T-cell (primary cell): ENCODE measurements around the gene SPINT2. TPM values are rescaled to one million over a fixed set of nuclear protein-coding genes. Genes with fewer than 3 reads are reported as not detected.
A peak's percentile ranks its signal among the peaks of the same experiment; 100 is the strongest.
"Not testable (repeated sequence)": the region's sequence is repeated elsewhere in the genome, so short reads cannot be mapped to it uniquely, and the experiment has no call there.

ENCODE experiments used
- ATAC-seq, 4 experiments: fragments of 200-7000 bp in 3 of 4; fragments of 150-1000 bp in 1 of 4; cut with Tn5 transposase; replicated peaks in 1 of 4; 1 replicate in 3 of 4; 2 replicates in 1 of 4; pipeline ENCODE4 v1.10.0; 2021; ENCODE audit warnings: moderate library complexity in 3 of 4, mild to moderate bottlenecking in 2 of 4, moderate number of reproducible peaks in 1 of 4
- CTCF ChIA-PET, 2 donors: fragments of 300-600 bp; sonication (Branson Sonifier 250); formaldehyde crosslinking; loops; one replicate each; lab custom pipeline; 2022; ENCODE audit warnings: antibody characterized with exemption in 2 of 2; lab: Charles Lee
- POLR2A ChIA-PET, 2 donors: fragments of 300-600 bp; sonication (Branson Sonifier 250); formaldehyde crosslinking; loops; one replicate each; lab custom pipeline; 2022; ENCODE audit warnings: antibody characterized with exemption in 2 of 2; lab: Charles Lee
- DNase-seq, 35 experiments: peaks; one replicate each; pipeline versions ENCODE4 v3.0.0 to v3.0.0-alpha.2; 2013 to 2023
- H3K27ac ChIP-seq: one replicate; pipeline ENCODE4 v1.5.1; 2013; ENCODE audit warnings: low read length
- H3K27me3 ChIP-seq, 2 experiments: replicated peaks in 1 of 2; 1 replicate in 1 of 2; 2 replicates in 1 of 2; pipeline versions ENCODE4 v1.6.1 to v1.7.0; 2013; ENCODE audit warnings: low read length in 1 of 2, mixed read lengths in 1 of 2; ENCODE audit not compliant: control insufficient read depth in 2 of 2, insufficient read depth in 2 of 2; ENCODE audit errors: extremely low read depth in 1 of 2
- H3K36me3 ChIP-seq, 2 donors: 1 replicate in 1 of 2; 2 replicates in 1 of 2; pipeline versions ENCODE4 v1.6.1 to v1.7.0; 2013; ENCODE audit warnings: low read length in 1 of 2; ENCODE audit not compliant: control insufficient read depth in 2 of 2, insufficient read depth in 1 of 2; ENCODE audit errors: extremely low read depth in 1 of 2
- H3K4me1 ChIP-seq, 2 experiments: 1 replicate in 1 of 2; 2 replicates in 1 of 2; pipeline versions ENCODE4 v1.6.1 to v1.7.0; 2013; ENCODE audit warnings: low read length in 2 of 2, mixed read lengths in 1 of 2; ENCODE audit not compliant: insufficient read depth in 2 of 2, control insufficient read depth in 1 of 2; ENCODE audit errors: extremely low read depth in 1 of 2
- H3K4me3 ChIP-seq, 2 donors: 1 replicate in 1 of 2; 2 replicates in 1 of 2; pipeline versions ENCODE4 v1.5.1 to v1.7.0; 2013; ENCODE audit warnings: mild to moderate bottlenecking in 2 of 2, low read length in 1 of 2, moderate library complexity in 1 of 2; ENCODE audit not compliant: control insufficient read depth in 1 of 2; ENCODE audit errors: extremely low read depth in 1 of 2
- H3K9me3 ChIP-seq: 2 replicates; pipeline ENCODE4 v1.7.0; 2013
- H3K27ac Mint-ChIP-seq, 2 donors: one replicate each; pipeline ENCODE4 v1.8.0; 2020 to 2021; ENCODE audit warnings: mild to moderate bottlenecking in 2 of 2, mixed read lengths in 2 of 2
- H3K27me3 Mint-ChIP-seq, 2 donors: one replicate each; pipeline ENCODE4 v1.8.0; 2021 to 2022; ENCODE audit warnings: mixed read lengths in 2 of 2
- H3K36me3 Mint-ChIP-seq: one replicate; pipeline ENCODE4 v1.8.0; 2021; ENCODE audit warnings: mixed read lengths
- H3K4me1 Mint-ChIP-seq, 3 donors: one replicate each; pipeline ENCODE4 v1.8.0; 2020 to 2022; ENCODE audit warnings: mixed read lengths in 3 of 3, mild to moderate bottlenecking in 1 of 3
- H3K4me3 Mint-ChIP-seq, 3 donors: one replicate each; pipeline ENCODE4 v1.8.0; 2020 to 2022; ENCODE audit warnings: mild to moderate bottlenecking in 3 of 3, mixed read lengths in 3 of 3, moderate library complexity in 3 of 3
- H3K9me3 Mint-ChIP-seq, 3 donors: one replicate each; pipeline ENCODE4 v1.8.0; 2020 to 2022; ENCODE audit warnings: mixed read lengths in 3 of 3
- WGBS: methylation state at CpG from one replicate; pipeline ENCODE4 v1.1.5; 2013; ENCODE audit warnings: missing lambda C conversion rate; ENCODE audit not compliant: insufficient coverage; 5-methylcytosine and 5-hydroxymethylcytosine counted together
- total RNA-seq, 35 experiments: library from RNA in 6 of 35; stranded (reverse) in 6 of 35; fragments of 120-200 nt in 1 of 35; gene quantifications; one replicate each; pipeline versions ENCODE4 v1.2.1 to v1.2.4 and lab custom pipeline; 2013 to 2026

Gene SPINT2
- total RNA-seq, 5 donors from 2014 or later (not counting 1 experiment from before 2014, with no cell fraction given) = 30.3 to 48.5 (median 37.9) TPM

DNA sequence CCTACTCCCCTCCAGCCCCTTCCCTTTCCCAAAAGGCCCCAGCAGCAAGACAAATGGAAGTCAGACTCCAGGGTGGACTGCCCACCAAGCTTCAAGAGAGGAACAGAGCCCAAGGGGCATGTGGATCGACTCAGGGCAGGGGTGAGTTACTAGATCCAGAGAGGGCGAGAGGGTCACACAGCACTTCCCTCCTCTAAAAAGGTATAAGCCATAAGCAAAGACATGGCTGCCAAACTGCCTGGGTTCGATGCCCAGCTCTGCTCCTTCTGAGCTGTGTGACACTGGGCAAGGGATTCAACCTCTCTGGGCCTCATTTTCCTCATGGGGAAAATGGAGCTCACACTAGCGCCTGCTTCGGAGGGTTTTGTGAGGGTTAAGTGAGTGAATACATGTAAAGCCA, 12.0 kb upstream of the SPINT2 start:
- peaks cover 0 to 10% (median 2%) of the 10 kb centered on the region in 3 donors for H3K4me1 Mint-ChIP-seq
- ChIA-PET POLR2A (no interaction called here), CTCF (interaction anchor here in 1 of 2 donors (0.8 kb wide), 1 partner anchor 8 kb away, joined by 3 read pairs; no protein-coding TSS in a partner anchor)
- Histone ChIP-seq H3K27ac (no peak overlapping the region), H3K27me3 (peaks cover 0 to 46% of the 10 kb centered on the region in 2 experiments), H3K9me3 (no peaks in the 10 kb centered on the region), H3K4me3 (no peak overlapping the region), H3K36me3 (no peaks in the 10 kb centered on the region), H3K4me1 (peaks cover 0 to 5% of the 10 kb centered on the region in 2 experiments)
- no peak overlapping the region for H3K27ac Mint-ChIP-seq
- 91% methylated on average over 5 of the region's 5 CpGs for WGBS
- ATAC-seq (no peak), DNase-seq (no peak)
- no peaks in the 10 kb centered on the region for H3K36me3 Mint-ChIP-seq
- no peak overlapping the region for H3K4me3 Mint-ChIP-seq
- H3K27me3 Mint-ChIP-seq = peaks cover 20 to 23% of the 10 kb centered on the region in 2 donors
- H3K9me3 Mint-ChIP-seq = no peaks in the 10 kb centered on the region

DNA sequence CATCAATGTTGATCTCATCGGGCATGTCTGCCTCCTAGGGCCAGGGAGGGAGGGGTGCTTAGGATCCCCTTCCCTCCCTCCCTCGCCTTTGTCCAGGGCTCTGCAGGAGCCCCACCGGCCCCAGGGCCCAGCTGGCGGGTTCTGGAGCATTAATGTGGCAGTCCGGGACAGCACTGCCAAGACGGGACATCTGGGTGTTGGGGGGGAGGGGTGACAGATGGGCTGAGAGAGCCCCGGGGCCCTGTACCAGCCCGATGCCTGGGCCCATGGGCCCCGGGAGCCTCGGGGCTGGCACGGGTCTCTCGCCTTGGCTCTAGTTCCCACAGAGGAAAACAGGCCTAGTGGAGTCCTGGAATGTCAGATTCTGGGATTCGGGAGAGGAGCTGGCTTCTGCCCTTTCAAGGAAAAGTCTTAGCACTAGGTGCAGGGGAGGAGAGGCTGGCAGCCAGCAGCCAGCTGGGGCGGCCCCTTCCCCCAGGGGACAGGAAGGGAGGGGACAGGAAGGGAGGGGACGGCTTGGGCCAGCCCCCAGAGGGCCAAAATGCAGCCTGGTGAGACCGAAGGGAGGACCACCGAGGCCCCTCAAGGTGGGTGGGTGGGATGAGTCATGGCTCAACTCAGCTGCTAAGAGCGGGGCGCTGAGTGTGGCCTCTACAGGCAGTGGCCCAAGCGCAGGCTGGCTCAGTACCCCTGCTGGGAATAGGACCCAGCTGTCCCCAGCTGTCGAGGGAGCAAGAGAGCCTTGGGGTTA, 11.3 kb upstream of the SPINT2 start:
- Mint-ChIP-seq H3K9me3 (no peaks in the 10 kb centered on the region), H3K27ac (no peak overlapping the region), H3K27me3 (peaks cover 23 to 26% of the 10 kb centered on the region in 2 donors), H3K4me3 (no peak overlapping the region), H3K36me3 (no peaks in the 10 kb centered on the region), H3K4me1 (peaks cover 0 to 10% (median 2%) of the 10 kb centered on the region in 3 donors)
- peak in 1 of 4 experiments; percentile 19 for ATAC-seq
- no peaks in the 10 kb centered on the region for H3K36me3 ChIP-seq
- no peak overlapping the region for H3K4me3 ChIP-seq
- POLR2A ChIA-PET = no interaction called here
- WGBS = 69% methylated on average over 13 of the region's 21 CpGs
- CTCF ChIA-PET = interaction anchor here in 1 of 2 donors (0.8 kb wide), 1 partner anchor 9 kb away, joined by 3 read pairs; no protein-coding TSS in a partner anchor
- no peak overlapping the region for H3K27ac ChIP-seq
- H3K27me3 ChIP-seq = peaks cover 0 to 49% of the 10 kb centered on the region in 2 experiments
- DNase-seq = no peak
- H3K4me1 ChIP-seq = peaks cover 0 to 5% of the 10 kb centered on the region in 2 experiments
- H3K9me3 ChIP-seq = no peaks in the 10 kb centered on the region

DNA sequence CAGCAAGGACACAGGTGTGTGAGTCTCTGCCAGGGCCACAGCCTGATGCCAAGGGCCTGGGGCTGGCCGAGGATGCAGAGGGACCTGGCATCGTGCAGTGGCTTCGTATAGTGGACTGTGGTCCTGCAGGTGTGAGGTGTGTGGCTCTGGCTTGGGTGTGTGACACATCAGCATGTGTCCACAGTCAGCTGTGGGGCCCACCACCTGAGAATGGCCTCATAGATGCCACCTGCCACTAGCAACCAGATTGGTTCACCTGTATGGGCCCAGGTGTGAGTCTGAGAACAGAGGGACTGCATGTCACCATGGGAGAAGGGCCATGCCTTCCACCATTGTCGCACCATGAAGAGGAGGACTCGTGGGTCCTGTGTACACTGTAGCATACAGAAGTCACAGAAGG, 10.6 kb upstream of the SPINT2 start:
- no peak overlapping the region for H3K27ac ChIP-seq
- Mint-ChIP-seq H3K4me3 (peak overlapping the region in 1 of 3 donors; percentile 34), H3K4me1 (peaks cover 0 to 10% (median 2%) of the 10 kb centered on the region in 3 donors), H3K27me3 (peaks cover 24 to 26% of the 10 kb centered on the region in 2 donors), H3K9me3 (no peaks in the 10 kb centered on the region), H3K36me3 (no peaks in the 10 kb centered on the region), H3K27ac (no peak overlapping the region)
- peaks cover 0 to 5% of the 10 kb centered on the region in 2 experiments for H3K4me1 ChIP-seq
- H3K36me3 ChIP-seq = no peaks in the 10 kb centered on the region
- ATAC-seq = no peak
- H3K4me3 ChIP-seq = no peak overlapping the region
- peaks cover 0 to 51% of the 10 kb centered on the region in 2 experiments for H3K27me3 ChIP-seq
- ChIA-PET CTCF (no interaction called here), POLR2A (no interaction called here)
- 79% methylated on average over 5 of the region's 5 CpGs for WGBS
- H3K9me3 ChIP-seq = no peaks in the 10 kb centered on the region
- DNase-seq = no peak

DNA sequence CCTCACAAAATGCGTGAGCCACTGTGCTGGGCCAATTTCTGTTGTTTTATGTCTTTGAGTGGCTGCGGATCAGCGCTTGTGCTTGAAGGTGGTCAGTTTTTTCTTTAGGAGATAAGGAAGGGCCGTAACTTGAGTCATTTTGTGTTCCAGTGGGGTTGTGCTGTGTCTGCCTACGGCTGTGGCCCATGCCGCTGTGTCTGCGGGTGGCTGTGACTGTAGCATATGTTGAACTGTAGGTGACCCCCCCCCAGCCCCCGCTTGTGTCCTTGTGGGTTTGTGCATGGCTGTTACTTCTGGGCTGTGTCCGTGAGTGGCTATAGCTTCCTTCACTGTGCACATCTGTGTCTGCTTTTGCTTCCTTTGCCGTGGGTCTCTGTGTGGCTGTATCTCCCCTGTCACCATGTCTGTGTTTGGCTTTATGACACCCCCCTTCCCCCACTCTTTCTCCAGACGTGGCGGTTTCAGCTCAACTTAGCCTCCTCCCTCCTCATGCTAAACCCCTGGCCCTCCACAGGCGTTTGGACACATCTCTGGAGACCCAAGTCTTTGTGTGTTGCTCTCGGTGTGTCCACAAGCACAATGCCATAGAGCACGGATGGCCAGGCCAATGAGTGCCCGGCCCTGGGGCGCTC, 8.9 kb upstream of the SPINT2 start:
- no peaks in the 10 kb centered on the region for H3K36me3 ChIP-seq
- DNase-seq = no peak
- ChIA-PET POLR2A (no interaction called here), CTCF (no interaction called here)
- no peak overlapping the region for H3K27ac Mint-ChIP-seq
- no peak overlapping the region for H3K27ac ChIP-seq
- no peak overlapping the region for H3K4me3 Mint-ChIP-seq
- no peak for ATAC-seq
- H3K9me3 ChIP-seq = no peaks in the 10 kb centered on the region
- peaks cover 0 to 5% of the 10 kb centered on the region in 2 experiments for H3K4me1 ChIP-seq
- H3K27me3 ChIP-seq = peaks cover 0 to 53% of the 10 kb centered on the region in 2 experiments
- peaks cover 0 to 10% (median 2%) of the 10 kb centered on the region in 3 donors for H3K4me1 Mint-ChIP-seq
- no peaks in the 10 kb centered on the region for H3K9me3 Mint-ChIP-seq
- no peak overlapping the region for H3K4me3 ChIP-seq
- H3K27me3 Mint-ChIP-seq = peaks cover 26 to 29% of the 10 kb centered on the region in 2 donors
- H3K36me3 Mint-ChIP-seq = no peaks in the 10 kb centered on the region
- 70% methylated on average over 10 of the region's 17 CpGs for WGBS

DNA sequence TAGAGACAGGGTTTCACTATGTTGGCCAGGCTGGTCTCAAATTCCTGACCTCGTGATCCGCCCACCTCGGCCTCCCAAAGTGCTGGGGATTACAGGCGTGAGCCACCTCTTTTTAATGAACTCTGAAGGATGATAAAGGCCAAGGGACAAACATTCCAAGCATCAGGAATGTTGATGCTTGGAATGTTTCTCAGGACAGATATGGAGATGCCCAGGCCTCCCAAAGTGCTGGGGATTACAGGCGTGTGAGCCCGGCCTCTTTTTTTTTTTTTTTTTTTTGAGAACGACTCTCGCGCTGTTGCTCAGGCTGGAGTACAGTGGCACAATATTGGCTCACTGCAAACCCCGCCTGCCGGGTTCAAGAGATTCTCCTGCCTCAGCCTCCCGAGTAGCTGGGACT, 2.4 kb upstream of the SPINT2 start:
- CTCF ChIA-PET, H3K4me3 Mint-ChIP-seq, DNase-seq, H3K9me3 Mint-ChIP-seq, H3K4me3 ChIP-seq, H3K27ac Mint-ChIP-seq, POLR2A ChIA-PET, H3K9me3 ChIP-seq, H3K36me3 ChIP-seq, ATAC-seq, H3K36me3 Mint-ChIP-seq, H3K27ac ChIP-seq: not testable (repeated sequence)
- H3K27me3 Mint-ChIP-seq = peaks cover 10 to 11% of the 10 kb centered on the region in 2 donors
- WGBS = 97% methylated on average over 6 of the region's 12 CpGs
- Histone ChIP-seq H3K27me3 (peaks cover 0 to 20% of the 10 kb centered on the region in 2 experiments), H3K4me1 (peaks cover 3 to 22% of the 10 kb centered on the region in 2 experiments)
- H3K4me1 Mint-ChIP-seq = peaks cover 23 to 26% (median 25%) of the 10 kb centered on the region in 3 donors

DNA sequence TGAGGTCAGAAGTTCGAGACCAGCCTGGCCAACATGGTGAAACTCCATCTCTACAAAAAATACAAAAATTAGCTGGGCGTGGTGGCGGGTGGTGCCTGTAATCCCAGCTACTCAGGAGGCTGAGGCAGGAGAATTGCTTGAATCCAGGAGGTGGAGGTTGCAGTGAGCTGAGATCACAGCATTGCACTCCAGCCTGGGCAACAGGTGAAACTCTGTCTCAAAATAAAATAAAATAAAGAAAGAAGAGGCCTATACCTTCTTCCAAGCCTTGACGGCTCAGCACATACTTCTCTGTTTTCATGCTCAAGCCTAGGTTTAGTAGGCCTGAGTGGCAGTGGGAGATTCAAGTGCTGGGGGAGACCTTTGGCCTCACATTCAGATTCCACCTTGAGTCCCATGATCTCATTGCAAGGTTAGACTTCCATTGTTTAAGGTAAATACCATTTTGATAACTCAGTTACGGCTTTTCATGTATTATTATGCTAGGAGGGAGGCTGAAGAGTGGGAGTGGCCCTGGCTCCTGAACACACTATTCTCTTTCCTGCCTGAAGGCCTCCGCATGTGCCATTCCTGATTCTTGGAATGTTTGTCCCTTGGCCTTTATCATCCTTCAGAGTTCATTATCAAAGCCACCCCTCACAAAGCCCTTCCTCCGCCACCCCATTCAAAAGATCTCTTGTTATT, 1.6 kb upstream of the SPINT2 start:
- H3K9me3 Mint-ChIP-seq = no peaks in the 10 kb centered on the region
- H3K27ac Mint-ChIP-seq = no peak overlapping the region
- Histone ChIP-seq H3K36me3 (no peaks in the 10 kb centered on the region), H3K27ac (no peak overlapping the region), H3K9me3 (no peaks in the 10 kb centered on the region), H3K4me1 (peaks cover 3 to 22% of the 10 kb centered on the region in 2 experiments), H3K27me3 (peaks cover 0 to 16% of the 10 kb centered on the region in 2 experiments), H3K4me3 (no peak overlapping the region)
- no peaks in the 10 kb centered on the region for H3K36me3 Mint-ChIP-seq
- DNase-seq (no peak), ATAC-seq (no peak)
- peaks cover 28 to 34% (median 29%) of the 10 kb centered on the region in 3 donors for H3K4me1 Mint-ChIP-seq
- ChIA-PET CTCF (no interaction called here), POLR2A (no interaction called here)
- WGBS = 80% methylated on average over 1 of the region's 7 CpGs
- H3K4me3 Mint-ChIP-seq = peak overlapping the region in 1 of 3 donors; percentile 24
- peaks cover 6 to 9% of the 10 kb centered on the region in 2 donors for H3K27me3 Mint-ChIP-seq
